MCF 10A (cell line): ENCODE data around the gene PDE7B. TPM values are rescaled to one million over a fixed set of nuclear protein-coding genes. Genes with fewer than 3 reads are reported as not detected.
"Not testable (repeated sequence)": the region's sequence is repeated elsewhere in the genome, so short reads cannot be mapped to it uniquely, and the experiment has no call there.

ENCODE experiments used
- BruUV-seq: library from RNA; stranded (reverse); fragments of 400-500 nt; replicated peaks from 2 replicates; lab custom pipeline; 2021; lab: Mats Ljungman, UMichigan
- CTCF ChIA-PET: fragments of 300-600 bp; sonication (Branson Sonifier 250); formaldehyde crosslinking; extraction: SDS; loops from one replicate; lab custom pipeline; 2021; ENCODE audit warnings: antibody characterized with exemption, inconsistent platforms; lab: Yijun Ruan, JAX
- POLR2A ChIA-PET: fragments of 300-600, 350-650 bp; sonication (Branson Sonifier 250); formaldehyde crosslinking; extraction: SDS; loops from one replicate; lab custom pipeline; 2020; ENCODE audit warnings: antibody characterized with exemption, inconsistent platforms; lab: Yijun Ruan, JAX
- DNase-seq: peaks from one replicate; pipeline ENCODE4 v3.0.0-alpha.2; 2018; ENCODE audit not compliant: unreplicated experiment
- H3K27ac Mint-ChIP-seq: one replicate; pipeline ENCODE4 v1.8.0; 2022; ENCODE audit warnings: mild to moderate bottlenecking, low read depth, mixed read lengths; ENCODE audit not compliant: unreplicated experiment
- H3K27me3 Mint-ChIP-seq: one replicate; pipeline ENCODE4 v1.8.0; 2022; ENCODE audit warnings: mixed read lengths; ENCODE audit not compliant: insufficient read depth, unreplicated experiment
- H3K36me3 Mint-ChIP-seq: one replicate; pipeline ENCODE4 v1.8.0; 2022; ENCODE audit warnings: mild to moderate bottlenecking, moderate library complexity, mixed read lengths; ENCODE audit not compliant: insufficient read depth, unreplicated experiment
- H3K4me1 Mint-ChIP-seq: one replicate; pipeline ENCODE4 v1.8.0; 2022; ENCODE audit warnings: mixed read lengths; ENCODE audit not compliant: insufficient read depth, unreplicated experiment
- H3K4me3 Mint-ChIP-seq: one replicate; pipeline ENCODE4 v1.8.0; 2022; ENCODE audit warnings: mild to moderate bottlenecking, moderate library complexity, mixed read lengths; ENCODE audit not compliant: unreplicated experiment
- H3K9me3 Mint-ChIP-seq: one replicate; pipeline ENCODE4 v1.8.0; 2022; ENCODE audit warnings: mixed read lengths; ENCODE audit not compliant: unreplicated experiment
- CTCF ChIP-seq: fragments of 200-600 bp; IDR thresholded peaks from one replicate; pipeline ENCODE4 v1.8.0; 2022; ENCODE audit warnings: antibody characterized with exemption, mild to moderate bottlenecking; ENCODE audit not compliant: unreplicated experiment
- intact Hi-C: fragments of 100-400 bp; cut with micrococcal nuclease; formaldehyde crosslinking; loops from 2 replicates; pipeline ENCODE4 v1.14.1; 2022
- total RNA-seq: library from RNA; stranded (reverse); gene quantifications from 2 replicates; pipeline ENCODE4 v1.2.3, GENCODE V29; 2022

PDE7B gene
- total RNA-seq, 1 experiment from 2014 or later: 1.4 TPM

- POLR2A ChIA-PET: interaction anchor here (0.7 to 1.5 kb wide), 2 partner anchors 9 to 286 kb away, joined by 3 read pairs; partner anchors contain the start of gene PDE7B
- Mint-ChIP-seq H3K4me1 (no peaks in the 10 kb centered on the region), H3K9me3 (peaks cover 8% of the 10 kb centered on the region), H3K4me3 (no peak overlapping the region), H3K27me3 (no peaks in the 10 kb centered on the region), H3K27ac (no peak overlapping the region), H3K36me3 (no peaks in the 10 kb centered on the region)
- CTCF ChIA-PET: interaction anchor here (0.7 to 1.0 kb wide), 2 partner anchors 36 to 89 kb away, joined by 3 read pairs; no protein-coding TSS in a partner anchor
- TF ChIP-seq CTCF: no peak
- intact Hi-C loops: no loop called here
- DNase-seq: no peak
- no TSS peak for BruUV-seq
Measured at GRCh38 chr6:136137739-136138402, 286.4 kb downstream of the PDE7B start.

GRCh38 chr6:136139111-136139510 is 287.6 kb downstream of the PDE7B start:
- H3K27me3 Mint-ChIP-seq, H3K9me3 Mint-ChIP-seq, intact Hi-C loops, DNase-seq, H3K36me3 Mint-ChIP-seq, CTCF ChIA-PET, H3K4me1 Mint-ChIP-seq, BruUV-seq, H3K4me3 Mint-ChIP-seq, H3K27ac Mint-ChIP-seq, POLR2A ChIA-PET: not testable (repeated sequence)

- TF ChIP-seq CTCF: no peak
- CTCF ChIA-PET: no interaction called here
- no peak for DNase-seq
- no peaks in the 10 kb centered on the region for H3K4me1 Mint-ChIP-seq
- intact Hi-C loops: no loop called here
- POLR2A ChIA-PET: no interaction called here
- no peaks in the 10 kb centered on the region for H3K27me3 Mint-ChIP-seq
- peaks cover 8% of the 10 kb centered on the region for H3K9me3 Mint-ChIP-seq
- no TSS peak for BruUV-seq
- no peak overlapping the region for H3K27ac Mint-ChIP-seq
- no peaks in the 10 kb centered on the region for H3K36me3 Mint-ChIP-seq
- H3K4me3 Mint-ChIP-seq: no peak overlapping the region
Measured at GRCh38 chr6:136144251-136145023, 292.9 kb downstream of the PDE7B start.

GRCh38 chr6:136146130-136146529 is 294.6 kb downstream of the PDE7B start:
- intact Hi-C loops: no loop called here
- BruUV-seq: no TSS peak
- POLR2A ChIA-PET: no interaction called here
- no peak for DNase-seq
- no peaks in the 10 kb centered on the region for H3K36me3 Mint-ChIP-seq
- no peak for TF ChIP-seq CTCF
- no peaks in the 10 kb centered on the region for H3K4me1 Mint-ChIP-seq
- H3K27me3 Mint-ChIP-seq: no peaks in the 10 kb centered on the region
- peaks cover 8% of the 10 kb centered on the region for H3K9me3 Mint-ChIP-seq
- H3K4me3 Mint-ChIP-seq: no peak overlapping the region
- no peak overlapping the region for H3K27ac Mint-ChIP-seq
- CTCF ChIA-PET: no interaction called here
